SJCRH30 (cell line): ENCODE data around the gene HRH3. TPM values are rescaled to one million over a fixed set of nuclear protein-coding genes. Genes with fewer than 3 reads are reported as not detected.

ENCODE experiments used
- DNase-seq, 2 experiments: peaks; one replicate each; pipeline ENCODE4 v3.0.0-alpha.2; 2015 to 2020
- H3K27ac ChIP-seq: fragments of 250-450 bp; sonication (Bioruptor Pico); 2 replicates; pipeline ENCODE4 v1.5.1; 2020; ENCODE audit warnings: mild to moderate bottlenecking, moderate library complexity
- H3K27me3 ChIP-seq: fragments of 250-450 bp; sonication (Bioruptor Pico); 2 replicates; pipeline ENCODE4 v1.5.1; 2020; ENCODE audit warnings: mild to moderate bottlenecking, moderate library complexity
- H3K36me3 ChIP-seq: fragments of 250-450 bp; sonication (Bioruptor Pico); 2 replicates; pipeline ENCODE4 v1.5.1; 2020; ENCODE audit warnings: mild to moderate bottlenecking, moderate library complexity
- H3K4me1 ChIP-seq: fragments of 250-450 bp; sonication (Bioruptor Pico); 2 replicates; pipeline ENCODE4 v1.5.1; 2020; ENCODE audit warnings: mild to moderate bottlenecking, moderate library complexity
- H3K4me3 ChIP-seq: fragments of 250-450 bp; sonication (Bioruptor Pico); 2 replicates; pipeline ENCODE4 v1.5.1; 2020; ENCODE audit warnings: mild to moderate bottlenecking, moderate library complexity
- H3K9me3 ChIP-seq: fragments of 250-450 bp; sonication (Bioruptor Pico); replicated peaks from 2 replicates; pipeline ENCODE4 v1.5.1; 2020; ENCODE audit warnings: mild to moderate bottlenecking, moderate library complexity
- total RNA-seq: library from RNA; depleted of rRNA; stranded (reverse); fragments of >200 nt; shearing (Covaris generic); gene quantifications from 2 replicates; pipeline ENCODE4 v1.2.3, GENCODE V29; 2014

The HRH3 gene
- total RNA-seq, 1 experiment from 2014 or later, result not detected

DNA sequence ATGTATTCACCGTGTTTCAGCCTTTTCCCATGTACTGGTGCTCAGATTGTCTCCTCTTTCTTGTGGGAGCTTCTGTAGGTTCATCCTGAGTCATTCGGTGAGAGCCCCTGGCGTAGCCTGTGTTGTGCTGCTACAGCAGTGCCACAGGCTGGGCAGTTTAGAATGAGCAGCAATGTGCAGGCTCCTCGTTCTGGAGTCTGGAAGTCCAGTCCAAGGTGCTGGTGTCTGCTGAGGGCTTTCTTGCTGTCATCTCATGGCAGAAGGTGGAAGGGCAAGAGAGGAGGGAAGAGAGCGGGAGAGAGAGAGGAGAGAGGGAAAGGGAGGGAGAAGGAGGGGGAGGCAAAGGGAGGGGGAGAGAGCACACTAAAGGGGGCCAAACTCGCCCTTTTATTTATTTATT lies 33.3 kb upstream of the HRH3 start:
- H3K4me1 ChIP-seq, result no peaks in the 10 kb centered on the region
- no peak overlapping the region for H3K4me3 ChIP-seq
- DNase-seq, result no peak
- H3K9me3 ChIP-seq, result no peaks in the 10 kb centered on the region
- H3K27ac ChIP-seq, result no peak overlapping the region
- peaks cover 3% of the 10 kb centered on the region; the same call in 1 of the 2 replicates for H3K36me3 ChIP-seq
- no peaks in the 10 kb centered on the region for H3K27me3 ChIP-seq

GRCh38 chr20:62252342-62252966 lies 32.4 kb upstream of the HRH3 start:
- H3K27ac ChIP-seq, result no peak overlapping the region
- no peaks in the 10 kb centered on the region for H3K9me3 ChIP-seq
- no peak for DNase-seq
- H3K4me3 ChIP-seq, result no peak overlapping the region
- H3K27me3 ChIP-seq, result no peaks in the 10 kb centered on the region
- H3K36me3 ChIP-seq, result peaks cover 3% of the 10 kb centered on the region; the same call in 1 of the 2 replicates
- H3K4me1 ChIP-seq, result no peaks in the 10 kb centered on the region

DNA sequence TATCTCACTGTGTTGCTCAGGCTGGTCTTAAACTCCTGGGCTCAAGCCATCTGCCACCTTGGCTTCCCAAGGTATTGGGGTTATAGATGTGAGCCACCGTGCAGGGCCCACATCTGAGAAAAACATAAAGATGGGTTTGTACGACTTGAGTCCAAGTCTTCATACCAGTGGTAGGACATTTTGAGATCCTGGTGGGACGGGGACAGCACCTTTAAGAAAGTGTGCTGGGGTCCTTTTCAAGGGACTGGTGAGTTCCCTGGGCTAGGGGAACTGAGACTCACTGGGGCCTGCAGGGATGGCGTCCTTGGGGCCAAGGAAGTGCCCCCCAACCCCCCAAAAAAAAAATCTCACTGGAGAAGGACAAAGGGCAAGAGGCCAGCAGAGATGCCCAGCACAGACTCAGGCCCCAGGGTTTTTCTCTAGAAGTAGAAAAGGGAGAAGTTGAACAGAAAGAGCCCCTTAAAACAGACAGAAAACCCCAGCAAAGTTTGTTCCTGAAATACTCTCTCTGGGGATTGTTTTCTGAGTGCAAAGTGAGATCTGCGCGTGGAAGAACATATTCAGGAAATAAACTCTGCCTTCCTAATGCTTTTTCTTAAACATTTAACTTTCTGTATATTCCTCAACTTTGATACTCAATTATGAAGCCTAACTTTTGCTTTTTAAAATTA lies 28.9 kb upstream of the HRH3 start:
- no peaks in the 10 kb centered on the region for H3K27me3 ChIP-seq
- no peak overlapping the region for H3K27ac ChIP-seq
- DNase-seq, result no peak
- H3K9me3 ChIP-seq, result no peaks in the 10 kb centered on the region
- H3K4me1 ChIP-seq, result no peaks in the 10 kb centered on the region
- H3K4me3 ChIP-seq, result no peak overlapping the region
- no peaks in the 10 kb centered on the region for H3K36me3 ChIP-seq

DNA sequence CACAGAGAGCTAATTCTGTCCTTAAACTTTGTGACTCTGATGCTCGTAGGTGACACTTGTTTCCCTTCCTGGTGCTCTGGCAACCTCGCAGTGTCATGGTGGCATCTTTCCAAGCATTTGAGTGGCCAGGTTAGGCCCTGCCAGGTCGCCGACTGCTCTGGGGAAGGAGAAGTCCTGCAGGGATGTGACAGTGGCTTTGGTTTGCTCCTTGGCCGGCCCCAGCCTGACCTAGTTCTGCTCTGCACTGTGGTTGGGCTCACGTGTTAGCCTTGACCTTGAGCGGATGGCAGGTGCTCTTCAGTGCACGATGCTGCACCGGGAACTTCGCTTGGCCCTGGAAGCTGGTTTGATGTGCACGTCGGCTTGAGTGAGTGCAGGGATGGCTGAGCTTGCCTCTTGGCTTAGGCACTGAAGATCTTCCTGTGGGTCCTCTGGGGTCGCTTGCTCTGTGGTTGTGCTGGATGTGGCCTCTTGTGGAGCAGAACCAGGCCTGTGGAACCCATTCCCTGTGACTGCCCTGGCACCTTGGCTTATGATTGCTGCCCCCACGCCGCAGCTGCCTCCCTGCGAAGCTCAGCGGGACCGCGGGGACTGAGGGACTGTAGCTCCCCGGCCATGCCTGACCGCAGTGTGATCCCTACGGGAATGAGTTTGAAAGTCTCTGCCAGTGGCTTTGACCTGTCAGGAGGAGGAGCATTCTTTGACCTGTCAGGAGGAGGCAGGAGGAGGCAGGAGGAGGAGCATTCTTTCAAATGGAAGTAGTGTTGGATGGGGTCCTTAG lies 27.0 kb upstream of the HRH3 start:
- Histone ChIP-seq H3K27ac (no peak overlapping the region), H3K36me3 (no peaks in the 10 kb centered on the region), H3K27me3 (no peaks in the 10 kb centered on the region), H3K4me1 (no peaks in the 10 kb centered on the region), H3K4me3 (no peak overlapping the region), H3K9me3 (no peaks in the 10 kb centered on the region)
- no peak for DNase-seq

GRCh38 chr20:62246431-62246830 lies 26.4 kb upstream of the HRH3 start:
- H3K9me3 ChIP-seq, result no peaks in the 10 kb centered on the region
- no peak for DNase-seq
- H3K27me3 ChIP-seq, result no peaks in the 10 kb centered on the region
- no peak overlapping the region for H3K4me3 ChIP-seq
- H3K27ac ChIP-seq, result no peak overlapping the region
- no peaks in the 10 kb centered on the region for H3K36me3 ChIP-seq
- H3K4me1 ChIP-seq, result no peaks in the 10 kb centered on the region

DNA sequence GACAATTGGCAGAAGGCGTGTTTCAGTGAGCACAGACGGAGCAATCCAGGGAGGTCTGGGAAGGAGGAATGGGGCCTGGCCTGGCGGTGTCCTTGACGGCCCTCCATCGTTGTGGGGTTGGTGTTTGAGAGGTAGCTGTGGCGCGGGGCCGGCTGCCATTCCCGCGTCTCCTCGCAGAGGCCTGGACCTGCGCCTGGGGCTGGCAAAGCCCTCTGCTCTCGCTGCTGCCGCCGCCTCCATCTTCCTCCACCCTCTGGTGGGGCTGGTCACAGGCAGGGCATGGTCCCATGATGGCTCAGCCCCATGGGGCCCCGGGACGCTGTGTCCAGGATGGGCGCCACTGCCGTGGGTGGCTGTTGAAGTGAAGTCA lies 25.8 kb upstream of the HRH3 start:
- no peaks in the 10 kb centered on the region for H3K9me3 ChIP-seq
- no peak overlapping the region for H3K27ac ChIP-seq
- DNase-seq, result no peak
- H3K36me3 ChIP-seq, result no peaks in the 10 kb centered on the region
- no peaks in the 10 kb centered on the region for H3K4me1 ChIP-seq
- H3K4me3 ChIP-seq, result no peak overlapping the region
- H3K27me3 ChIP-seq, result no peaks in the 10 kb centered on the region

GRCh38 chr20:62244644-62245108 lies 24.6 kb upstream of the HRH3 start:
- Histone ChIP-seq H3K27ac (no peak overlapping the region), H3K9me3 (no peaks in the 10 kb centered on the region), H3K4me3 (no peak overlapping the region), H3K27me3 (no peaks in the 10 kb centered on the region), H3K4me1 (no peaks in the 10 kb centered on the region), H3K36me3 (no peaks in the 10 kb centered on the region)
- DNase-seq, result no peak

- H3K4me3 ChIP-seq, result no peak overlapping the region
- H3K9me3 ChIP-seq, result no peaks in the 10 kb centered on the region
- no peak for DNase-seq
- no peaks in the 10 kb centered on the region for H3K36me3 ChIP-seq
- peaks cover 3% of the 10 kb centered on the region; the same call in 1 of the 2 replicates for H3K4me1 ChIP-seq
- no peak overlapping the region for H3K27ac ChIP-seq
- no peaks in the 10 kb centered on the region for H3K27me3 ChIP-seq
These were observed 23.9 kb upstream of the HRH3 start for GRCh38 chr20:62243906-62244515.

- H3K36me3 ChIP-seq, result no peaks in the 10 kb centered on the region
- DNase-seq, result no peak
- no peaks in the 10 kb centered on the region for H3K9me3 ChIP-seq
- H3K27me3 ChIP-seq, result no peaks in the 10 kb centered on the region
- peaks cover 3% of the 10 kb centered on the region; the same call in 1 of the 2 replicates for H3K4me1 ChIP-seq
- no peak overlapping the region for H3K27ac ChIP-seq
- H3K4me3 ChIP-seq, result no peak overlapping the region
These were observed 23.0 kb upstream of the HRH3 start for GRCh38 chr20:62243106-62243505.

DNA sequence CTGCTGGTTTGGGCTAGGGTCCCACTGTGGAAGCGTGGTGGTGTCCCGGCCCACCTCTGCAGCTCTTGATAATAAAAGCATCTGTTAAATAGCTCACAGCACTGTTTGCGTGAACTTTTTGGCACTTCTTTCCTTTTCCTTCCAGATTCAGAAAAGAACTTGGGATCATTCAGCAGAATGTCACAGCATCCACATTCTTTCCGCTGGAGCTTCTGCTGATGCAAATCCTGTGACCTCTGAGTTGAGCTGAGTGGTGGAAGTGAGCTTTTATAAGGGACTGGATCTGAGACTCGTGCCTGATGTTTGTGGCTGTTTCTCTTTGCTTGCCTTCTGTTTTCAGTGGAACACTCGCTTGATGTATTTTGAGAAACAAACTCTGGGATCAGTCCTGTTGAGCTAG lies 22.1 kb upstream of the HRH3 start:
- no peaks in the 10 kb centered on the region for H3K36me3 ChIP-seq
- no peaks in the 10 kb centered on the region for H3K27me3 ChIP-seq
- no peak overlapping the region for H3K27ac ChIP-seq
- H3K9me3 ChIP-seq, result no peaks in the 10 kb centered on the region
- DNase-seq, result no peak
- no peak overlapping the region for H3K4me3 ChIP-seq
- H3K4me1 ChIP-seq, result peaks cover 8% of the 10 kb centered on the region

DNA sequence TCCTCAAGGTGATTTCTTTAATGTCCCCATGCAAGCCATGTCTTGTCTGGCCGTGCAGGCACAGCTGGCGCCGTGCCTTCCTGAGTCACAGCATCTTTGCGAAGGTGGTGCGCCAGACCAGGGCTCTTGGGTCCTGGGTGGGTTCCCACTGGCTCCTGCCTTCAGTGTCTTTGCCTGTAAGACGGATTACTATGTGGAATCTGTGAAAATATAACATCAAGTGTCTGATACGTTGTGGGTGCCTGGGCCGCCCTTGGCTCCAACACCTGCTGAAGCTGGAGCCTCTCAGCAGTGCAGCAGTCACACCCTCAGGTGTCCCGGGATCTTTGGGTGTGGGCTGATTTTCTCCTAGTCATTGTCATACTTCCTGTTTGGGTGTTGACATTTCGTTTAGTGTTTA lies 21.4 kb upstream of the HRH3 start:
- Histone ChIP-seq H3K36me3 (no peaks in the 10 kb centered on the region), H3K4me1 (peaks cover 8% of the 10 kb centered on the region), H3K27ac (no peak overlapping the region), H3K9me3 (no peaks in the 10 kb centered on the region), H3K27me3 (no peaks in the 10 kb centered on the region), H3K4me3 (no peak overlapping the region)
- no peak for DNase-seq

- H3K27me3 ChIP-seq, result no peaks in the 10 kb centered on the region
- DNase-seq, result no peak
- H3K9me3 ChIP-seq, result no peaks in the 10 kb centered on the region
- no peak overlapping the region for H3K27ac ChIP-seq
- H3K4me3 ChIP-seq, result no peak overlapping the region
- peaks cover 12% of the 10 kb centered on the region for H3K4me1 ChIP-seq
- no peaks in the 10 kb centered on the region for H3K36me3 ChIP-seq
These were observed 20.1 kb upstream of the HRH3 start for GRCh38 chr20:62240020-62240685.

- no peaks in the 10 kb centered on the region for H3K36me3 ChIP-seq
- no peak for DNase-seq
- H3K27me3 ChIP-seq, result no peaks in the 10 kb centered on the region
- peaks cover 16% of the 10 kb centered on the region for H3K4me1 ChIP-seq
- H3K9me3 ChIP-seq, result no peaks in the 10 kb centered on the region
- peak overlapping the region; percentile 61 for H3K4me3 ChIP-seq
- H3K27ac ChIP-seq, result no peak overlapping the region
These were observed 19.3 kb upstream of the HRH3 start for GRCh38 chr20:62239278-62239879.

DNA sequence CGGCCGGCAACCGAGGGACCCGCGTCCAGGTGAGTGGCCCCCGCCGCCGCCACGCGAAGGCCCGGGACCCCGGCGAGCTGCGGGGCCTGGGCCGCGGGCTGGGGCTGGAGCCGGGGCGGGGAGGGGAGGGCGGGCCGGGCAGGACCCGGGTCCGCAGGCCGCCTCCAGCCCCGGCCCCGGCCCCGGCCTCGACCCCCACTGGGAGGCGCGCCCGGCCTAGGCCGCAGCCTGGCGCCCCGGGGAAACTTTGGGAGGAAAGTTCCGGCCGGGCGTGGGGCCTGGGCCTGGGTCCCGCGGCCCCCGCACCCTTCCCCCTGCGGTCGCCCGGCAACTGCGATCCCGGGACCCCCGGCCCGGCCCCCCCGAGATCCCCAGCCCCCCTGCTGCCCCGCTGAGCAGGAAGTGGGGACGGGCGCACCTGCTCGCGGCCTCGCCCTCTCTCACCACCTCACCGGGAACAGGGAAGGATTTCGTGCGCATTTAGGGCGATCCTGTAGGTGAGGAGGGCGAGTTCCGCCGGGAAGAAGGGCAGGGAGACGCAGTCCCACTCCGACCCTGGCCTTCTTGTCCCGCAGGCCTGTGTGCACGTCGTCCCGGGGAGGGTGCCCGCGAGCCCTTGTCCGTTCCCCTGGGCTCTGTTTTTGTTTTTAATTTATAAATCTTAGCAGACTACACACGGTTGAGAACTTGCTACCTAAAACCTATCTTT lies 18.6 kb upstream of the HRH3 start:
- H3K36me3 ChIP-seq, result no peaks in the 10 kb centered on the region
- peak in 1 of 2 experiments; percentile 58 for DNase-seq
- H3K4me1 ChIP-seq, result peaks cover 16% of the 10 kb centered on the region
- peak overlapping the region; percentile 61 for H3K4me3 ChIP-seq
- H3K27ac ChIP-seq, result no peak overlapping the region
- no peaks in the 10 kb centered on the region for H3K9me3 ChIP-seq
- H3K27me3 ChIP-seq, result no peaks in the 10 kb centered on the region
